ENCODE data around the gene WWOX.

DNA sequence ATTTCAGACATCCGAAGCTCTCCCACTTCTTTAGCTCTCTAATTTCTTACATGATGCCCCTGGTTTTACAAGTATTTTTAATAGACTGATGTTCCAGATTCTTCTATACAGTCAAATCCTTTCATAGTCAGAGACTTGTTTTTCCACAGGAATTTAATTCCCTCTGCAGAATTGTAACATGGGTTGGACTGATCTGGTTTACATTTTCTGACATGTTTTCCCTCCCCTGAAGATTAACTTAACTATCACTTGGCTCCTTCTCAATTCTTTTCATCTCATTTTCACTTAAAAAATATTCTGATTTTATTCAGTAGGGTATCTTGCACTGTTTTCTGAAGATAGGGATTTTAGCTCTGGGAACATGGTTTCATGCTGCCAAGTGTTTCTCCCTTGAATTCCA is 1148.9 kb downstream of the WWOX start:
- TF ChIP-seq SPI1 (IDR thresholded peaks at IDR 0.05; ENCODE audit: low read depth, low read length) = no peak
- no peak for TF ChIP-seq POLR2A (IDR thresholded peaks at IDR 0.05; ENCODE audit: low read depth, low read length)
- no peak for TF ChIP-seq TAF1 (IDR thresholded peaks at IDR 0.05; ENCODE audit: low read depth, low read length)
- no peak for TF ChIP-seq POLR2AphosphoS5 (IDR thresholded peaks at IDR 0.05; ENCODE audit: low read depth, low read length)
- TF ChIP-seq POU2F2 (IDR thresholded peaks at IDR 0.05; ENCODE audit: low read depth, low read length) = no peak
- TF ChIP-seq PAX5 (IDR thresholded peaks at IDR 0.05; ENCODE audit: insufficient read depth, low read length, severe bottlenecking) = no peak

Measured in GM12891 (cell line).